ENCODE data around the gene TCEAL1.

- TF ChIP-seq GABPA (IDR thresholded peaks at IDR 0.05; ENCODE audit: low read depth), result no peak
- no peak for TF ChIP-seq CTCF (IDR thresholded peaks at IDR 0.05; ENCODE audit: insufficient read depth, low read length)
Measured at GRCh38 chrX:103610282-103610681, 18.5 kb upstream of the TCEAL1 start.

Measured in HL-60 (cell line).